HepG2 (cell line): ENCODE data around the gene GRIK4. TPM values are rescaled to one million over a fixed set of nuclear protein-coding genes. Genes with fewer than 3 reads are reported as not detected.

Experiments
- ATAC-seq: fragments of 200-7000 bp; cut with Tn5 transposase; 3 replicates; pipeline ENCODE4 v1.9.1; 2020; ENCODE audit warnings: mild to moderate bottlenecking, moderate library complexity
- BruUV-seq: library from RNA; stranded (reverse); fragments of 400-500 nt; replicated peaks from 2 replicates; lab custom pipeline; 2021; lab: Mats Ljungman, UMichigan
- CTCF ChIA-PET: fragments of 300-600 bp; formaldehyde crosslinking; extraction: SDS; loops from one replicate; lab custom pipeline; 2021; ENCODE audit warnings: low total read pairs, inconsistent platforms, low intra/inter-chr PET ratio; lab: Yijun Ruan, JAX
- POLR2A ChIA-PET: fragments of 350-600 bp; sonication (Branson Sonifier 250); formaldehyde crosslinking; loops from one replicate; lab custom pipeline; 2020; ENCODE audit warnings: antibody characterized with exemption, inconsistent platforms; lab: Yijun Ruan, JAX
- DNase-seq: peaks from one replicate; pipeline ENCODE4 v3.0.0-alpha.2; 2015; ENCODE audit warnings: low spot score
- FAIRE-seq: peaks from 3 replicates; lab custom pipeline; 2011; peaks lifted over from hg19 to GRCh38; lab: Jason Lieb, UNC
- H2AFZ ChIP-seq: one replicate; pipeline ENCODE4 v1.6.1; 2011; ENCODE audit warnings: low read length, inconsistent platforms
- H3K27ac ChIP-seq: fragments of 300-600 bp; 3 replicates; pipeline ENCODE4 v1.8.0; 2011; ENCODE audit warnings: mixed run types, mild to moderate bottlenecking, mixed read lengths, low read length, inconsistent platforms; ENCODE audit not compliant: insufficient read depth; ENCODE audit errors: extremely low read length
- H3K27me3 ChIP-seq, 2 experiments: fragments of 200-600 bp in 1 of 2; 2 replicates in 1 of 2; 3 replicates in 1 of 2; pipeline versions ENCODE4 v1.6.0 to v1.8.0; 2011; ENCODE audit warnings: low read length in 2 of 2, mild to moderate bottlenecking in 2 of 2, moderate library complexity in 2 of 2, inconsistent platforms in 1 of 2; ENCODE audit not compliant: insufficient read depth in 2 of 2, control insufficient read depth in 1 of 2
- H3K36me3 ChIP-seq, 2 experiments: fragments of 200-600 bp in 1 of 2; replicated peaks in 1 of 2; 2 replicates in 1 of 2; 3 replicates in 1 of 2; pipeline versions ENCODE4 v1.5.1 to v1.8.0; 2011; ENCODE audit warnings: low read length in 2 of 2, inconsistent platforms in 1 of 2; ENCODE audit not compliant: insufficient read depth in 2 of 2, control insufficient read depth in 1 of 2
- H3K4me1 ChIP-seq: 2 replicates; pipeline ENCODE4 v1.5.1; 2012; ENCODE audit warnings: low read length, inconsistent platforms; ENCODE audit not compliant: insufficient read depth
- H3K4me2 ChIP-seq: 2 replicates; pipeline ENCODE4 v1.6.0; 2011; ENCODE audit warnings: low read depth, low read length, inconsistent platforms
- H3K4me3 ChIP-seq, 3 experiments: fragments of 200-600 bp in 1 of 3; sonication (generic), shearing (Covaris generic) in 1 of 3; replicated peaks in 1 of 3; 2 replicates each; pipeline ENCODE4 v1.5.1; 2011 to 2016; ENCODE audit warnings: low read length in 3 of 3, inconsistent platforms in 2 of 3, low read depth in 2 of 3, mild to moderate bottlenecking in 2 of 3, control low read depth in 1 of 3, mixed read lengths in 1 of 3; ENCODE audit not compliant: insufficient read depth in 1 of 3
- H3K79me2 ChIP-seq: one replicate; pipeline ENCODE4 v1.6.1; 2011; ENCODE audit warnings: low read length, inconsistent platforms; ENCODE audit not compliant: insufficient read depth
- H3K9ac ChIP-seq: 2 replicates; pipeline ENCODE4 v1.6.0; 2011; ENCODE audit warnings: mild to moderate bottlenecking, low read depth, low read length, inconsistent platforms; ENCODE audit not compliant: insufficient read depth
- H3K9me3 ChIP-seq: 2 replicates; pipeline ENCODE4 v1.5.1; 2012; ENCODE audit warnings: mild to moderate bottlenecking, low read length
- H4K20me1 ChIP-seq: 2 replicates; pipeline ENCODE4 v1.6.0; 2011; ENCODE audit warnings: inconsistent platforms, mild to moderate bottlenecking, low read length, moderate library complexity; ENCODE audit not compliant: insufficient read depth
- AKAP8 ChIP-seq: sonication (generic); formaldehyde crosslinking; IDR thresholded peaks from 2 replicates; pipeline ENCODE4 v1.5.1; 2020; ENCODE audit warnings: mild to moderate bottlenecking, missing genetic modification reagents
- ARNT ChIP-seq: fragments of 450-650 bp; IDR thresholded peaks from 2 replicates; pipeline ENCODE4 v1.6.1; 2017
- ATF6 ChIP-seq: sonication (generic); formaldehyde crosslinking; conservative IDR thresholded peaks from 2 replicates; pipeline ENCODE4 v1.4.0; 2020; ENCODE audit warnings: missing genetic modification reagents
- CENPT ChIP-seq: sonication (generic); formaldehyde crosslinking; IDR thresholded peaks from 2 replicates; pipeline ENCODE4 v1.8.0; 2022; ENCODE audit warnings: low read depth, mild to moderate bottlenecking, moderate library complexity, missing genetic modification reagents
- CTCF ChIP-seq: sonication (generic); formaldehyde crosslinking; IDR thresholded peaks from 2 replicates; pipeline ENCODE4 v1.5.0; 2020; ENCODE audit warnings: mild to moderate bottlenecking, missing genetic modification reagents, moderate library complexity
- DMAP1 ChIP-seq: IDR thresholded peaks from 2 replicates; pipeline ENCODE4 v1.6.1; 2016
- FOXA3 ChIP-seq: IDR thresholded peaks from 2 replicates; pipeline ENCODE4 v1.6.1; 2016; ENCODE audit warnings: missing genetic modification reagents, missing compliant biosample characterization
- MYNN ChIP-seq: sonication (generic); formaldehyde crosslinking; IDR thresholded peaks from 2 replicates; pipeline ENCODE4 v1.4.0; 2020; ENCODE audit warnings: mild to moderate bottlenecking, low read depth, missing genetic modification reagents
- NBN ChIP-seq: fragments of 450-650 bp; conservative IDR thresholded peaks from 2 replicates; pipeline ENCODE4 v1.6.1; 2017
- PBX2 ChIP-seq: IDR thresholded peaks from 2 replicates; pipeline ENCODE4 v1.6.1; 2016; ENCODE audit warnings: control low read depth
- RBAK ChIP-seq: sonication (generic); formaldehyde crosslinking; IDR thresholded peaks from 2 replicates; pipeline ENCODE4 v1.5.1; 2020; ENCODE audit warnings: mild to moderate bottlenecking, missing genetic modification reagents
- SALL1 ChIP-seq: sonication (generic); formaldehyde crosslinking; IDR thresholded peaks from 2 replicates; pipeline ENCODE4 v1.8.0; 2022; ENCODE audit warnings: mild to moderate bottlenecking, missing genetic modification reagents
- SMAD1 ChIP-seq: sonication (generic); formaldehyde crosslinking; IDR thresholded peaks from 2 replicates; pipeline ENCODE4 v1.4.0; 2020; ENCODE audit warnings: missing genetic modification reagents, low read depth, mild to moderate bottlenecking, borderline replicate concordance
- SMC3 ChIP-seq: IDR thresholded peaks from 2 replicates; pipeline ENCODE4 v1.6.1; 2011; ENCODE audit warnings: low read length, improper control_type of control experiment
- STAG1 ChIP-seq: sonication (generic); formaldehyde crosslinking; IDR thresholded peaks from 2 replicates; pipeline ENCODE4 v1.4.0; 2020; ENCODE audit warnings: missing genetic modification reagents
- TFDP2 ChIP-seq: sonication (generic); formaldehyde crosslinking; IDR thresholded peaks from 2 replicates; pipeline ENCODE4 v1.4.0; 2020; ENCODE audit warnings: missing genetic modification reagents
- YEATS4 ChIP-seq: sonication (generic); formaldehyde crosslinking; IDR thresholded peaks from 2 replicates; pipeline ENCODE4 v1.4.0; 2020; ENCODE audit warnings: missing genetic modification reagents, borderline replicate concordance
- ZFP37 ChIP-seq: sonication (generic); formaldehyde crosslinking; IDR thresholded peaks from 2 replicates; pipeline ENCODE4 v1.4.0; 2020; ENCODE audit warnings: missing genetic modification reagents, borderline replicate concordance
- ZNF282 ChIP-seq: fragments of 450-650 bp; IDR thresholded peaks from 2 replicates; pipeline ENCODE4 v1.6.1; 2018; ENCODE audit not compliant: partially characterized antibody
- WGBS: methylation state at CpG from one replicate; pipeline ENCODE4 v1.1.6; 2017; ENCODE audit warnings: low lambda C conversion rate; 5-methylcytosine and 5-hydroxymethylcytosine counted together
- in situ Hi-C: cut with HindIII; loops from 2 replicates; pipeline ENCODE4 v1.10.0; 2017; ENCODE audit warnings: low pct_unique_long_range_greater_than_20kb; ENCODE audit not compliant: extremely low pct_ligation_motif_present
- intact Hi-C: fragments of 100-400 bp; cut with micrococcal nuclease; formaldehyde crosslinking; loops from one replicate; pipeline ENCODE4 v1.10.0; 2022; ENCODE audit not compliant: unreplicated experiment
- polyA plus RNA-seq, 8 experiments: library from polyadenylated mRNA; depleted of rRNA in 3 of 8; stranded (reverse) in 7 of 8; unstranded in 1 of 8; fragments of >200 nt; fragmentation: Illumina TruSeq in 4 of 8; extraction: Trizol in 4 of 8; gene quantifications; 2 replicates each; pipeline versions ENCODE4 v1.2.1 to v1.2.3, GENCODE V29; 2011 to 2016; ENCODE audit warnings: low read depth in 4 of 8, missing spikeins in 1 of 8, mixed read lengths in 1 of 8; ENCODE audit not compliant: insufficient read depth in 1 of 8
- total RNA-seq, 5 experiments: library from RNA; depleted of rRNA; stranded (reverse); fragments of >200 nt; fragmentation: Illumina TruSeq; extraction: Trizol; gene quantifications; 2 replicates each; pipeline ENCODE4 v1.2.3, GENCODE V29; 2016; ENCODE audit warnings: low read depth in 1 of 5

GRIK4 gene
- total and polyA plus RNA-seq, 2 of the 13 experiments (the other 11 are each of a cell fraction or from before 2014, with no cell fraction given) = 0.04 to 0.07 TPM

GRCh38 chr11:120929090-120929489 lies 417.5 kb downstream of the GRIK4 start (continued):
- TF ChIP-seq ATF6 = no peak
- no peak for TF ChIP-seq RBAK (CRISPR knock-in tag)
- TF ChIP-seq TFDP2 (CRISPR knock-in tag) = no peak
- TF ChIP-seq SALL1 (CRISPR knock-in tag) = no peak
- TF ChIP-seq DMAP1 (CRISPR knock-in tag) = no peak
- no peak for TF ChIP-seq ARNT
- no peak for TF ChIP-seq CENPT
- no peak for TF ChIP-seq ZFP37 (CRISPR knock-in tag)
- no peak for TF ChIP-seq YEATS4 (CRISPR knock-in tag)
- TF ChIP-seq MYNN (CRISPR knock-in tag) = no peak
- TF ChIP-seq NBN = no peak

GRCh38 chr11:120929664-120930154 lies 418.2 kb downstream of the GRIK4 start:
- WGBS = 32% methylated on average over 12 of the region's 13 CpGs
- ChIA-PET POLR2A (no interaction called here), CTCF (interaction anchor here (1.6 to 1.8 kb wide), 2 partner anchors 127 to 418 kb away, joined by 3 to 6 read pairs; partner anchors contain the start of gene GRIK4)
- no peak overlapping the region for H3K27ac ChIP-seq
- no peak overlapping the region for H3K4me3 ChIP-seq
- FAIRE-seq = peak; percentile 32
- in situ Hi-C loops = loop anchor here (10.0 kb wide), 1 partner anchor 265 kb away; no protein-coding TSS in a partner anchor
- DNase-seq = peak; percentile 30
- no peaks in the 10 kb centered on the region for H3K4me1 ChIP-seq
- intact Hi-C loops = loop anchor here (10.0 kb wide), 2 partner anchors 175 to 415 kb away; partner anchors contain the start of gene GRIK4
- H3K27me3 ChIP-seq = no peaks in the 10 kb centered on the region
- BruUV-seq = no TSS peak
- H3K79me2 ChIP-seq = no peaks in the 10 kb centered on the region
- H4K20me1 ChIP-seq = no peaks in the 10 kb centered on the region
- peak; percentile 86 for ATAC-seq
- no peak for TF ChIP-seq AKAP8
- TF ChIP-seq PBX2 (CRISPR knock-in tag) = no peak
- TF ChIP-seq SMAD1 (CRISPR knock-in tag) = 0 out of 2 replicates have a peak, but pooled peaks have one; percentile 22
- peak; percentile 60 for TF ChIP-seq SMC3
- peak; percentile 56 for TF ChIP-seq STAG1 (CRISPR knock-in tag)
- TF ChIP-seq FOXA3 (CRISPR knock-in tag) = no peak
- TF ChIP-seq ZNF282 = no peak
- TF ChIP-seq CTCF (CRISPR knock-in tag) = peak; percentile 81
- no peak overlapping the region for H3K4me2 ChIP-seq
- H3K9me3 ChIP-seq = no peaks in the 10 kb centered on the region
- H3K36me3 ChIP-seq = no peaks in the 10 kb centered on the region
- H3K9ac ChIP-seq = no peak overlapping the region
- H2AFZ ChIP-seq = no peak overlapping the region
